HK-2 (cell line): ENCODE results near the gene CPNE8.

Experiments
- DNase-seq: peaks from one replicate; pipeline ENCODE4 v3.0.0-alpha.2; 2018; ENCODE audit not compliant: unreplicated experiment

Gene CPNE8

GRCh38 chr12:38728894-38729293 lies 176.5 kb downstream of the CPNE8 start:
- DNase-seq, result no peak

GRCh38 chr12:38721611-38722252 lies 183.7 kb downstream of the CPNE8 start:
- no peak for DNase-seq

- no peak for DNase-seq
Measured at GRCh38 chr12:38720661-38721060, 184.7 kb downstream of the CPNE8 start.

GRCh38 chr12:38713294-38713693 lies 192.1 kb downstream of the CPNE8 start:
- DNase-seq, result no peak

- DNase-seq, result no peak
Measured at GRCh38 chr12:38711054-38711453, 194.3 kb downstream of the CPNE8 start.

GRCh38 chr12:38708466-38708865 lies 196.9 kb downstream of the CPNE8 start:
- no peak for DNase-seq

GRCh38 chr12:38707648-38708047 lies 197.7 kb downstream of the CPNE8 start:
- DNase-seq, result no peak

GRCh38 chr12:38697289-38697688 lies 208.1 kb downstream of the CPNE8 start:
- DNase-seq, result no peak

GRCh38 chr12:38695057-38695456 lies 210.3 kb downstream of the CPNE8 start:
- no peak for DNase-seq

GRCh38 chr12:38691164-38691563 lies 214.2 kb downstream of the CPNE8 start:
- no peak for DNase-seq

GRCh38 chr12:38690646-38691045 lies 214.7 kb downstream of the CPNE8 start:
- no peak for DNase-seq

- no peak for DNase-seq
Measured at GRCh38 chr12:38689704-38690103, 215.7 kb downstream of the CPNE8 start.

GRCh38 chr12:38689195-38689594 lies 216.2 kb downstream of the CPNE8 start:
- no peak for DNase-seq

- DNase-seq, result no peak
Measured at GRCh38 chr12:38682521-38682920, 222.9 kb downstream of the CPNE8 start.

GRCh38 chr12:38669530-38669929 lies 235.9 kb downstream of the CPNE8 start:
- DNase-seq, result no peak

- no peak for DNase-seq
Measured at GRCh38 chr12:38669081-38669480, 236.3 kb downstream of the CPNE8 start.

- no peak for DNase-seq
Measured at GRCh38 chr12:38666425-38666824, 239.0 kb downstream of the CPNE8 start.

- no peak for DNase-seq
Measured at GRCh38 chr12:38664661-38665269, 240.6 kb downstream of the CPNE8 start.

- DNase-seq, result no peak
Measured at GRCh38 chr12:38662829-38663228, 242.6 kb downstream of the CPNE8 start.

GRCh38 chr12:38653650-38654049 lies 251.7 kb downstream of the CPNE8 start:
- DNase-seq, result no peak

- DNase-seq, result no peak
Measured at GRCh38 chr12:38648813-38649212, 256.6 kb downstream of the CPNE8 start.

- DNase-seq, result no peak
Measured at GRCh38 chr12:38646146-38646545, 259.2 kb downstream of the CPNE8 start.

- no peak for DNase-seq
Measured at GRCh38 chr12:38639625-38640024, 265.8 kb downstream of the CPNE8 start.

GRCh38 chr12:38638401-38638800 lies 267.0 kb downstream of the CPNE8 start:
- DNase-seq, result no peak
